Right lobe of liver (tissue), 6 donors: ENCODE data around the gene TBC1D24. TPM values are rescaled to one million over a fixed set of nuclear protein-coding genes. Genes with fewer than 3 reads are reported as not detected.

ENCODE experiments used
- ATAC-seq, 4 donors: fragments of 200-7000 bp; cut with Tn5 transposase; one replicate each; pipeline ENCODE4 v1.9.1; 2020; ENCODE audit warnings: mild to moderate bottlenecking in 4 of 4, moderate library complexity in 4 of 4
- DNase-seq, 3 donors: peaks; one replicate each; pipeline ENCODE4 v3.0.0-alpha.2; 2020
- H3K27ac ChIP-seq, 3 donors: fragments of 200-600 bp; one replicate each; pipeline ENCODE4 v1.8.0; 2022
- H3K27me3 ChIP-seq, 2 donors: fragments of 200-600 bp; one replicate each; pipeline ENCODE4 v1.8.0; 2022
- H3K36me3 ChIP-seq, 4 donors: fragments of 200-600 bp; sonication (generic) in 1 of 4; one replicate each; pipeline versions ENCODE4 v1.5.1 to v1.8.0; 2017 to 2022; ENCODE audit warnings: control low read depth in 1 of 4
- H3K4me1 ChIP-seq, 4 donors: fragments of 200-600 bp; sonication (generic) in 1 of 4; one replicate each; pipeline versions ENCODE4 v1.5.1 to v1.8.0; 2017 to 2022; ENCODE audit warnings: control low read depth in 1 of 4
- H3K4me3 ChIP-seq, 3 donors: fragments of 200-600 bp; one replicate each; pipeline ENCODE4 v1.8.0; 2022
- H3K9me3 ChIP-seq, 4 donors: fragments of 200-600 bp; sonication (generic) in 1 of 4; one replicate each; pipeline versions ENCODE4 v1.5.1 to v1.8.0; 2017 to 2022; ENCODE audit warnings: control low read depth in 1 of 4
- POLR2A ChIP-seq: fragments of 450-650 bp; IDR thresholded peaks from one replicate; pipeline ENCODE4 v1.6.1; 2017; ENCODE audit warnings: antibody characterized with exemption, mild to moderate bottlenecking
- WGBS: methylation state at CpG from one replicate; pipeline ENCODE4 v1.1.6; 2018; ENCODE audit warnings: low coverage, low lambda C conversion rate; ENCODE audit not compliant: insufficient coverage; ENCODE audit errors: missing lambda C conversion rate; 5-methylcytosine and 5-hydroxymethylcytosine counted together
- intact Hi-C, 2 donors: fragments of 100-400 bp; cut with DNase I; formaldehyde crosslinking; loops; one replicate each; pipeline versions ENCODE4 v1.11.2 to v1.14.1; 2022
- total RNA-seq, 6 experiments: library from RNA; depleted of rRNA in 2 of 6; stranded (reverse); fragments of >200 nt in 2 of 6; fragmentation: NEBNext Ultra II Directional in 3 of 6; extraction: Animal tissue kit (Norgen Biotek cat#: 25700) in 3 of 6; gene quantifications; one replicate each; pipeline versions ENCODE4 v1.1.0 to v1.2.4, GENCODE V29; 2016 to 2023
- TF ChIP-seq, protein P1 (sequence below), 4 donors: fragments of 200-600 bp in 3 of 4; fragments of 450-650 bp in 1 of 4; IDR thresholded peaks; one replicate each; pipeline versions ENCODE4 v1.5.1 to v1.8.0; 2016 to 2022; ENCODE audit warnings: antibody characterized with exemption in 4 of 4, mild to moderate bottlenecking in 2 of 4
- donor health status: DM: no; HTN: yes; CAD: no.
- donor health status: DM: no; HTN: no; CAD: no.
- donor health status: DM: no; HTN: no; CAD: no.
- donor health status: DM: no; HTN: yes; CAD: no.
- donor health status: DM: no; HTN: yes; CAD: no.

Gene TBC1D24
- total RNA-seq, 6 experiments from 2014 or later: 14.9 to 22.7 (median 17.5) TPM

GRCh38 chr16:2475413-2476344 lies 752 bp downstream of the TBC1D24 start:
- peaks cover 0 to 61% (median 24%) of the 10 kb centered on the region in 4 donors for H3K4me1 ChIP-seq
- ATAC-seq (peak; percentile 9 to 40 (median 31)), DNase-seq (peak in 1 of 3 donors; percentile 64)
- H3K27me3 ChIP-seq: no peaks in the 10 kb centered on the region
- H3K4me3 ChIP-seq: peak overlapping the region; percentile 60 to 89 (median 66)
- TF ChIP-seq, protein P1, sequence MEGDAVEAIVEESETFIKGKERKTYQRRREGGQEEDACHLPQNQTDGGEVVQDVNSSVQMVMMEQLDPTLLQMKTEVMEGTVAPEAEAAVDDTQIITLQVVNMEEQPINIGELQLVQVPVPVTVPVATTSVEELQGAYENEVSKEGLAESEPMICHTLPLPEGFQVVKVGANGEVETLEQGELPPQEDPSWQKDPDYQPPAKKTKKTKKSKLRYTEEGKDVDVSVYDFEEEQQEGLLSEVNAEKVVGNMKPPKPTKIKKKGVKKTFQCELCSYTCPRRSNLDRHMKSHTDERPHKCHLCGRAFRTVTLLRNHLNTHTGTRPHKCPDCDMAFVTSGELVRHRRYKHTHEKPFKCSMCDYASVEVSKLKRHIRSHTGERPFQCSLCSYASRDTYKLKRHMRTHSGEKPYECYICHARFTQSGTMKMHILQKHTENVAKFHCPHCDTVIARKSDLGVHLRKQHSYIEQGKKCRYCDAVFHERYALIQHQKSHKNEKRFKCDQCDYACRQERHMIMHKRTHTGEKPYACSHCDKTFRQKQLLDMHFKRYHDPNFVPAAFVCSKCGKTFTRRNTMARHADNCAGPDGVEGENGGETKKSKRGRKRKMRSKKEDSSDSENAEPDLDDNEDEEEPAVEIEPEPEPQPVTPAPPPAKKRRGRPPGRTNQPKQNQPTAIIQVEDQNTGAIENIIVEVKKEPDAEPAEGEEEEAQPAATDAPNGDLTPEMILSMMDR (IDR thresholded peaks at IDR 0.05): no peak
- no peak for TF ChIP-seq POLR2A
- no peaks in the 10 kb centered on the region for H3K36me3 ChIP-seq
- intact Hi-C loops: no loop called here
- 25% methylated on average over 15 of the region's 55 CpGs for WGBS
- H3K27ac ChIP-seq: peak overlapping the region in 1 of 3 donors; percentile 77
- no peaks in the 10 kb centered on the region for H3K9me3 ChIP-seq

DNA sequence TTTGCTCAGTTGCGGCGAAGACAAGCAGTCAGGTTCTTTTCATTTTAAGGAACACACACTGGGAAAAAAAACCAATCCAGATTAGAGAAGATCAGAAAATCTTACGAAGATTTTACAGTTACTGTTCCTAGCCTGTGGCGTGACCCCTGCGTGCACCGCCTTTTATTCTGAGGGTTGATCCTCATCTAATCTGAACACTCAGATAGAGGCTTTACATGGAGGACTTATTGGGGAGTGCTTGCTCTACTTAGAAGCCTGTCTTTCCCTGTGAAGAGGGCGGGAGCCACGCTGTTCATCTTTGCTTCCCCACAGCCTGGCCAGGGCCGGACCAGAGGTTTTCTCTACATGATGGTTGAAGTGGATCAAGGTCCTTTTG lies 1.4 kb downstream of the TBC1D24 start:
- no peak for ATAC-seq
- H3K4me1 ChIP-seq: peaks cover 0 to 57% (median 23%) of the 10 kb centered on the region in 4 donors
- WGBS: 74% methylated on average over 7 of the region's 9 CpGs
- no peaks in the 10 kb centered on the region for H3K27me3 ChIP-seq
- intact Hi-C loops: no loop called here
- peak overlapping the region in 1 of 3 donors; percentile 66 for H3K4me3 ChIP-seq
- no peaks in the 10 kb centered on the region for H3K9me3 ChIP-seq
- TF ChIP-seq, protein P1 (IDR thresholded peaks at IDR 0.05): no peak
- no peak for TF ChIP-seq POLR2A
- no peak for DNase-seq
- H3K27ac ChIP-seq: peak overlapping the region in 1 of 3 donors; percentile 77
- no peaks in the 10 kb centered on the region for H3K36me3 ChIP-seq

DNA sequence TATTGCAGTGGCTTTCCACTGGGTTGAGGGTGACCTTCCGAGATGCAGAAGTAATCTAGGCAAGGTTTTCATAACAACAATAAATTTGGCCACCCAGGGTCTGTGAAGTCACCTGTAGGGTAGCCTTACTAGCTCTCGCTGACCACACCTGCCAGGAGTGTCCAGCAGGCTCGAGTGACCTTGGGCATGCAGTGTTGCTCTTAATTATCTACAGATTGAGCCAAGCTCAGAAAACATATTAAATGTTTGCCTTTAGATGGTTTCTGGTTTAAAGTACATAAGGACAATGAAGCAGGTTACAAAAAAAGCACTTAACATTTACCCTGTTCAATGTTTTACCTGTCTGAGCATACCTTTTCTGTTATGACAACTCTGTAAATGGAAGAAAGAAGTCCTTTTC lies 1.8 kb downstream of the TBC1D24 start:
- no peak overlapping the region for H3K27ac ChIP-seq
- no peak overlapping the region for H3K4me3 ChIP-seq
- H3K27me3 ChIP-seq: no peaks in the 10 kb centered on the region
- peaks cover 0 to 53% (median 21%) of the 10 kb centered on the region in 4 donors for H3K4me1 ChIP-seq
- no peak for DNase-seq
- H3K36me3 ChIP-seq: no peaks in the 10 kb centered on the region
- TF ChIP-seq, protein P1 (IDR thresholded peaks at IDR 0.05): no peak
- no peak for TF ChIP-seq POLR2A
- intact Hi-C loops: no loop called here
- WGBS: 42% methylated on average over 3 of the region's 3 CpGs
- ATAC-seq: peak in 2 of 4 donors; percentile 3 to 8
- H3K9me3 ChIP-seq: no peaks in the 10 kb centered on the region

GRCh38 chr16:2477327-2477726 lies 2.4 kb downstream of the TBC1D24 start:
- no peak for ATAC-seq
- no peak overlapping the region for H3K4me3 ChIP-seq
- H3K4me1 ChIP-seq: peaks cover 0 to 50% (median 18%) of the 10 kb centered on the region in 4 donors
- DNase-seq: no peak
- no peaks in the 10 kb centered on the region for H3K27me3 ChIP-seq
- no peaks in the 10 kb centered on the region for H3K9me3 ChIP-seq
- H3K36me3 ChIP-seq: no peaks in the 10 kb centered on the region
- WGBS: 100% methylated on average over 2 of the region's 3 CpGs
- intact Hi-C loops: no loop called here
- no peak overlapping the region for H3K27ac ChIP-seq
- no peak for TF ChIP-seq POLR2A
- TF ChIP-seq, protein P1 (IDR thresholded peaks at IDR 0.05): no peak
